Endometrial microvascular endothelial cells (primary cell): ENCODE results near the gene ACTL7B. TPM values are rescaled to one million over a fixed set of nuclear protein-coding genes. Genes with fewer than 3 reads are reported as not detected.

Source experiments
- in situ Hi-C: cut with HindIII; loops from 2 replicates; pipeline ENCODE4 v1.10.0; 2017; ENCODE audit warnings: low sequenced_read_pairs, low pct_unique_long_range_greater_than_20kb; ENCODE audit errors: inconsistent ontology term
- total RNA-seq: library from RNA; depleted of rRNA; stranded (reverse); fragments of >200 nt; gene quantifications from one replicate; pipeline ENCODE4 v1.2.3, GENCODE V29; 2015; ENCODE audit errors: inconsistent ontology term

The ACTL7B gene
- total RNA-seq, 1 donor from 2014 or later, result not detected

DNA sequence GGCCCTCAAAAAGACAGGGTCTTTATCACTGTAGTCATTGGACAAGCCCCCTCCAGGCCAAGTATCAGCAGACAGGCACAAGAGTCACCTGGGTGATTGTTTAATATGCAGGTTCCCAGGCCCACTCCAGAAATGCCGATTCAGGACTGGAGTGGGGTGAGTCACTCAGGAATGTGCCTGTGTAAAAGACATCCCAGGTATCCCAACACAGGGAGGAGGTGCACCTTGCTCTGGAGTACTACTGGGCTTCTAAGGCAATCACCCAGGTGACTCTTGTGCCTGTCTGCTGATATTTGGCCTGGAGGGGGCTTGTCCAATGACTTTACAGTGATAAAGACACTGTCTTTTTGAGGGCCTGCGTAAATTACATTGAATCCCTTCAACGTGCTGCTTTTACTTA lies 40.6 kb downstream of the ACTL7B start:
- in situ Hi-C loops, result no loop called here

- in situ Hi-C loops, result no loop called here
These were observed 41.7 kb downstream of the ACTL7B start for GRCh38 chr9:108813951-108814601.

GRCh38 chr9:108812396-108813025 lies 43.3 kb downstream of the ACTL7B start:
- in situ Hi-C loops, result no loop called here

GRCh38 chr9:108811944-108812343 lies 43.8 kb downstream of the ACTL7B start:
- in situ Hi-C loops, result no loop called here

GRCh38 chr9:108809269-108809668 lies 46.5 kb downstream of the ACTL7B start:
- in situ Hi-C loops, result no loop called here

Other genes with a start within 250 kb of the ACTL7B start
- gene ACTL7A, start 6.3 kb upstream of the ACTL7B start, total RNA-seq, result not detected
- gene ELP1, start 78.1 kb upstream of the ACTL7B start, total RNA-seq, result 25.6 TPM
- gene ABITRAM, start 78.4 kb upstream of the ACTL7B start, total RNA-seq, result 12.0 TPM
- 153 TPM for gene CTNNAL1, start 157.5 kb upstream of the ACTL7B start, total RNA-seq